GM18520 (cell line): ENCODE results near the gene TET2.

Source experiments
- ATAC-seq: cut with Tn5 transposase; IDR thresholded peaks from one replicate; pipeline ENCODE4 v1.9.1; 2021; ENCODE audit not compliant: unreplicated experiment

TET2 gene

DNA sequence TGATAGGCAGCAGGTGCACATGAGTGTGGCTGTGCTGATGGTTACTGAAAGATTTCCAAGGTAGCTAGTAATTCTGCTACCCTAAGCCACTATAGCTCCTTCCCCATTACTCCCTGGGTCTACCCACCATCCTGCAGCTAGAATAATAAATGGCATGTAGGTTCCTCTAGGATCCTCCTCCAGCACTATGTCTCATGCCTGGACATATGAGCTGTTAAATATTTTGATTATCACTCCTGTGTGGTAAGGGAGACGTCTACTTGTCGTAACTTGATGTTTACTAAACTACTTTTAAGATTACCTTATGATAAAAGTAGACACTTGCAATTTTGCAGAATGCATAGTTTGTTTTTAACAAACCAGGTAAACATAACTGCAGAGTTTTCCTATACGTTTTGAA is 35.5 kb downstream of the TET2 start:
- no peak for ATAC-seq

GRCh38 chr4:105184316-105184980 is 37.8 kb downstream of the TET2 start:
- no peak for ATAC-seq

- no peak for ATAC-seq
Observed at GRCh38 chr4:105186701-105187161, 40.1 kb downstream of the TET2 start.

GRCh38 chr4:105189855-105190650 is 43.4 kb downstream of the TET2 start:
- no peak for ATAC-seq

DNA sequence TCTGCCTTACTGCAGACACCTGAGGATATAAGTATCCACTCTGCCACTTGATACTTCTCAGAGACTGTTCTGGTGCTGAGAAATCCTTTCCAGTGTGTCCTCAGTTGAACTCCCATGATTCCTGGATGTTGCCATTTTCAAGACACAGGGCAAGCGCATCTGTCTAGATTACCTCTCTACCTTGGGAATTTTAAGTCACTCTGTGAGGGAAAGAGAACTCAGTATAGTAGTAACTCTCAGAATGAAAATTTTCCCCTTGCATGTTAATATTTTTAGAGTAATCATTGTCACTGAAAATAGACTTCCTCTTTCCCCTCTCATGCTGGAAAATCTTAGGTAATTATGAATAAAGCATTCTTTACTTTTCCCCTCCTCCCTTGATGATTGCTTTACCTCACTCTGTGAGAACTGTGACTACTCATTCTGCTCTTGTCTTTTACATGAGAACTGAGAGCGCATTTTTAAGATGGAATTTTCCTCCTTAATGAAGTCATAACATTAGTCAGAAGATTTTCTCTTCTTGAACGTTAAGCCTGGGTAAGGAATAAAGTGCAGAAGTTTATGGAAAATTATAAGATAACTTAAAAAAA is 45.0 kb downstream of the TET2 start:
- ATAC-seq: peak; percentile 50

DNA sequence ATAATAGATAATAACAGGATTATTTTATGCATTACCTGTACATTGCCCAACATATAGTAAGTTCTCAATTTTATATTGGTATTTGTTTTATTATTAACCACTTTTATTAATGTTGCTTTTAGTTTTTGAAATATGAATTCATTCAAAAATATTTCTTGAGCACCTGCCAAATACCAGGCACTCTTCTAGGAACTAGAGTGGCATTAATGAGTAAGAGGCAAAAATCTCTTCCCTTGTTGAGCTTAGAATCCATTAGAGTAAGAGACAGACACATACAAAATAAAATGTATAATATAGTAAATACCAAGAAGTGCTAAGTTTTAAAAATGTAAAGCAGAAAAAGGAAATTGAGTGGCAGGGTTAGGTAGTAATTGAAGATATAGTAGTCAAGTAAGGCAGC is 45.8 kb downstream of the TET2 start:
- ATAC-seq: no peak

DNA sequence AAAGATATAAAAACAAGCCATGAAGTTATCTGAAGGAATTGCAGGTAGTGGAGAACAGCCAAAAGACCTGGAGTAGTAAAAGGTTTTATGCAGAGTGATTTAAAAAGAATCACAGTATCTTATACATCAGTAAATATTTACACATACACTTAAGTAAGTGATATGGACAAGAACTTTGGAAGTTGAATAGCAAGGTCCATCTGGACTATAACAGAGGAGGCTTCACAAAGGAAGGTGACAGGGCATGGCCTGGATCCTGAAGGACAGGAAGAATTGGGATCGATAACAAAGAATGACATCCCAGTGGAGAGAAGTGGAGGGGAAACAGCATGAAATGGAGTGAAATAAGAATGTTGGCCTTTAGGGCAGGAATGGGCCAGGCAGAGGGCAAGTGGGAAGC is 46.2 kb downstream of the TET2 start:
- no peak for ATAC-seq

DNA sequence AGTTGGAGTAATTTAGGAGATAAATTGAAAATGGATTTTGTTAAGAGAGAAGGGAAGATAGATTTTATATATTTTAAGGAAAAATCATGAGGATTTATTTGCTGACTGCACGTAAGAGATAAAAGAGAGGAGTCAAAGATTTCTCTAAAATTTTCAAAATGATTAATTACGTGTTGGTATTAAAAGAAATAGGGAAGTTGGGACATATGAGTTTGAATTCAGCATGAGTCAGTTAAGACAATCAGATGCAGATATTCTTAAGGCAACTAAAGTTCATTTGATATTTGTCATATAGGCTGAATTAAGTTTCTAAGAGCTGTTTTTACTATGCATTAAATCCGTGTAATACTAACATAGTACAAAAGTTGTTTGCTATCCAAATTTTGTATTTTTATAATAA is 46.9 kb downstream of the TET2 start:
- ATAC-seq: no peak

DNA sequence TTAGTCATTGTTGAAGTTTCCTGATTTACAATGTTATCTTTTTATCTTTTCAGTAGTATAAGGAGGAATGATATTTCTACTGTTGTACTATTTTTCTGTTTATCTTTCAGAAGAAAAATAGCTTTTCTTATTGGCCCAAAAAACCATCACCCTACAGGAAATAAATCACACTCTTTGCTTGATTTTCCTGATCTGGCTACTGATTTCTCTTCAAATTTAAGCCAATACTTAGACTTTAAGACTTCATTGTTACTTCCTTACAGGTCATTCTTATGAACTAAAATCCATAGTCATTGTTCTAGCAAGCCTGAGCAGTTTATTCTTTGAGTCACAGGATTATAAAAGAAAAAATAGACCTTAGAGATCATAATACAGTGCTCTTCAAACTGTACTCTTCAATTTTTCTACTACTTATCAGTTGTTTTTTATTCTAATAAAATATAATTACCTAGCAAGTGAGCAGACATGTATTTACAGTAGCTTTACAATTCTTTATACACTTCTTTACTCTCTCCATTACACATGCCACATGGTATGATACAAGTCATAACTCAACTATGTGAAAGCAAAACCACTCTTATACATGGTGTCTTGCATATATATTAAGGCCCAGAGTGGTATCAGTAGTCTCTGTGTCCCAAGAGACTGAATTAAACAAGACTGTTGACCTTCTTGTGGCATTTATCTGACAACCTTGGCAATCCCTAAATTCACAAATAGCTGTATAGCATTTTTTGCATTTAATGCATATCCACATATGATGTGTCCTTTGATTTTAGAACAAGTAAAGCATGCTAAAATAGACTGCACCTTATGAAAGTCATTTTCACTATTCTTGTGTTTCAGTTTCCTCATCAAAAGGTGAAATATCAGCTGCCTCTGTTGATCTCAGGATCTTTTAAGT is 47.9 kb downstream of the TET2 start:
- ATAC-seq: peak; percentile 92

DNA sequence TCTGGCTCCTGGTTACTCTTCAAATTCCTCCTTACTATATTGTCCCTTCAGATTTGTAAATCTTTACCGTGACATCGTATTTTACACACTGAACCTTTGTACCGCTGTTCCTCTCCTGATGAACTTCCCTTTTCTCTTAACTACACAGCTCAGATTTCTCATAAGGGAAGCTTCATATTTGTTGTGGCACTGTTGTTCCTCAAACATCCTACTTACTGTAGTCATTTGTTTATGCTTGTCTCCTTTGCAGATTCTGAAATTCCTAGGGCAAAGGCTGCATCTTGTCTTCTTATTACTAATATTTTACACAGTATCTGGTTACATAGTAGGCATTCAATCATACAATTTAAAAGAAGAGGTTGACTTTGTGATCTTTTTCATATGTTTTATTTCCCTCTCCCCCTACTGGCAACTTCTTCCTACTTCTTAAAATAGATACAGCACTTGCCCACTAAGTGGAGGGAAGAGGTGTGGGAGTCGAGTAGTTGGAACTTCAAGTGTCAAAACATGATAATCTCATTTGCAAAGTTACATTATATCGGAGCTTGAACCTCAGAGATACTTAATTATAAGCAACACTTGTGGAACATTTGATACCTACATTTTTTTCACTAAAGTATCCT is 50.0 kb downstream of the TET2 start:
- no peak for ATAC-seq

- no peak for ATAC-seq
Observed at GRCh38 chr4:105197777-105198176, 51.1 kb downstream of the TET2 start.

GRCh38 chr4:105198541-105198940 is 51.9 kb downstream of the TET2 start:
- ATAC-seq: no peak

DNA sequence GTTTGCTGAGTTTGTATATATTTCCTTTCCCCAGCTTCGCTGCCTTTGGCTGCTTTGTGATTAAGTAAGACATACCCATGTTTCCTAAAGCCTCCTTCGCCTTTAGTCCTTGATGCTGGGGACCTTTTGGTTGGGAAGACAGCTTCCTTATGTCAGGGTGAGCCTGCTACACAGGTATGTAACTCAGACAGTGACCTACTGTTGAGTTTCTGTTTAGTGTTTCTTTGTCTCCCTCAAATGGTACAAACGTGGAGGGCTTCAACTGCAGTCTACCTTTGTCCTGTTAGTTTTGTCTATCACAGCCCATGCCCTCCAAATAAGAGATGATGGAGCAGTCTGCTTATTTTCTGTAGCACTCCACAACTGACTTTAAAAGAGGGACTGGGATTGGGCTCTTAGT is 59.5 kb downstream of the TET2 start:
- no peak for ATAC-seq

- no peak for ATAC-seq
Observed at GRCh38 chr4:105207386-105207785, 60.7 kb downstream of the TET2 start.

GRCh38 chr4:105208561-105208960 is 61.9 kb downstream of the TET2 start:
- no peak for ATAC-seq

DNA sequence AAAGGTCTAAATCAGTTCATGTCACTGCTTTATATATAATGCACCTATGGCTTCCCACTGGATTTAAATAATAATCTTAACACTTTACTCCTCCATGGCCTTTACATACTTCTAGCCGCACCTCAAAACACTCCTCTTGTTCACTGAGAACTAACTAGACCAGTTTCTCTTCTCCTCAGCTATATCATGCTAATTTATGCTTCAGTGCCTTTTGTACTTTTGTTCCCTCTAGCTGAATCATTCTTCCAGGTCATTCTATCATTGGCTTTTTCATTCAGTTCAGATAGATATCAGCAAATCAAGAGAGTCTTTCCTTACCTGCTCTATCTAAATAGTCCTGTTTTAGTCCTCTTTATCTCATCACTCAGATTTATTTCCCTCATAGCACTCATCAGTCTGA is 64.2 kb downstream of the TET2 start:
- no peak for ATAC-seq

GRCh38 chr4:105215609-105216313 is 69.1 kb downstream of the TET2 start:
- ATAC-seq: peak; percentile 59

GRCh38 chr4:105225500-105225899 is 78.8 kb downstream of the TET2 start:
- ATAC-seq: no peak

- ATAC-seq: no peak
Observed at GRCh38 chr4:105227054-105227453, 80.4 kb downstream of the TET2 start.

DNA sequence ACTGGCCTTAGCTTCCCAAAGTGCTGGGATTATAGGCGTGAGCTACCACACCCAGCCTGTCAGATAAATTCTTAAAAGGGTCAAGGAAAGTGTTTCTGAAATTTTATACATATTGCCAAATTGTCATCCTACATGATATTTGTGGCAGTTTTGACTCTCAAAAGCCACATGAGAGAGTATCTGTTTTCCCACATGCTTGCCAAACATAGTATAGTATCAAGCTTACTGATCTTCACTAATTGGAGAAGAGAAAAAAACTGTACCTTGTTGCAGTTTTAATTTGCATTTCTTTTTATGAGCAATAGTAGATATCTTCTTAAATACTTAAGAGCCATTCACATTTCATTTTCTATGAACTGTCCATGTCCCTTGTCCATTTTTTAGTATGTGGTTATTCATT is 83.6 kb downstream of the TET2 start:
- no peak for ATAC-seq
